ENCODE results near the gene CAPN12. TPM values are rescaled to one million over a fixed set of nuclear protein-coding genes. Genes with fewer than 3 reads are reported as not detected.

The CAPN12 gene
- polyA plus RNA-seq, 1 donor from 2014 or later = 31.6 TPM

DNA sequence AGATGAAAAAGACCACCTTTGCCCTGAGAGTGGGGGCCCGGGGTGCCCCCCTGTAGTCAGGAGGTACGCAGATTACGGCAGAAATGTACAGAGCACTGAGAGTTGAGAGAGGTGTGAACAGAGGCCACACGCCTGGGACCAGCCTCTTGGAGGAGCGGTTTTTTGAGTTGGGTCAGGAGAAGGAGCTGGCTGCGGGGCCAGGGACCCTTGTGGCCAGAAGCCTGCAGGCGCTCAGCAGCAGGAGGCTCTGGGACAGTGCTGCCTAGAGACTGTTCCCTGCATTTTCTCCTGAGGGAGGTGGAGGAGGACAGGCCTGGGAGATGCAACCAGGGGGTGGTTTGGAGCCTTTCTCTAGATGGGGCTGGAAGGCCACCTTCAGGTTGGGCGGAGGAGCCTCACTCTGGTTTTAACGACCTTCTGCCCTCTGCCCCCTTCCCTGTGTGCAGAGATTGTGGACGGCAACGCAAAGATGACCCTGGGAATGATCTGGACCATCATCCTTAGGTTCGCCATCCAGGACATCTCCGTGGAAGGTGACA lies 39.7 kb downstream of the CAPN12 start:
- H3K36me3 Mint-ChIP-seq = no peaks in the 10 kb centered on the region
- H3K4me3 Mint-ChIP-seq = no peak overlapping the region
- no peaks in the 10 kb centered on the region for H3K27me3 Mint-ChIP-seq
- no peaks in the 10 kb centered on the region for H3K9me3 Mint-ChIP-seq
- no peaks in the 10 kb centered on the region for H3K4me1 Mint-ChIP-seq
- no peak overlapping the region for H3K27ac Mint-ChIP-seq

DNA sequence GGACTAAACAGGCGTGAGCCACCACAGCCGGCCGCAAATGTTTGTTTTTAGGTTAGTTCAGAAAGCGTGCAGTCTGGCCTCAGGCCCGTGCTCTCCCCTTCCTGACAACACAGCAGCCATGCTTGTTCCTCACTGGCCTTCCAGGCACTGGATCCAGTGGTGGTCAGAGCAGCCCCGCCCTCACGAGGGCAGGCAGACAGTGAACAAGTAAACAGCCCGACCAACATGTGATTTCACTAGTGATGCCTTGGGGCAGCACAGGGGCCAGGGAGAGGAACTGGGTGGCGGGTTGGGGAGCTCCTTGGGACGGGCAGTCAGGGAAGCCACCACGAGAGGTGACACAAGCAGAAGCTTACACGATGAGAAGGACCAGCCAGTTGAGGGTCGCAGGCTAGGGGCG lies 40.8 kb downstream of the CAPN12 start:
- Mint-ChIP-seq H3K4me1 (no peaks in the 10 kb centered on the region), H3K36me3 (no peaks in the 10 kb centered on the region), H3K4me3 (no peak overlapping the region), H3K27me3 (no peaks in the 10 kb centered on the region), H3K27ac (peak overlapping the region in 1 of 3 donors; percentile 93), H3K9me3 (no peaks in the 10 kb centered on the region)

DNA sequence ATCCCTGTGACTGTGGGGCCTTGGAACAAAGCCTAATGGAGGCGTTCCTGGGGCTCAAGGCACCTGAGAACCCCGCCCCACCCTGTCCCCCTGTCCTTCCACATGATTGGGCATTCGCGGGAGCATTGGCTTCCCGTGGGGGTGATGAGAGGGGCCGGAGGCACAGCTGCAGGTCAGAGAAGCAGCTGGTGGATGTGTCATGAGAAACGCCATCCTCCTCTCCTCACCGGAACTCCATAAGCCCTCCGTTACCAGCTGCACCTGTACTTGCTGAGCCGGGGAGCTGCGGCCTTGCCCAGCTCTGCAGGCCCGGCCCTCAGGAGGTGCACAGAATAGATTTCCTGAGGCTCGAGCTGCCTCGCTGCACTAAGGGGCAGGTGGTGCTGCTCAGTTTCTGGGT lies 42.0 kb downstream of the CAPN12 start:
- H3K4me1 Mint-ChIP-seq = peaks cover 0 to 2% (median 0%) of the 10 kb centered on the region in 3 donors
- H3K27ac Mint-ChIP-seq = no peak overlapping the region
- no peak overlapping the region for H3K4me3 Mint-ChIP-seq
- H3K36me3 Mint-ChIP-seq = no peaks in the 10 kb centered on the region
- no peaks in the 10 kb centered on the region for H3K27me3 Mint-ChIP-seq
- no peaks in the 10 kb centered on the region for H3K9me3 Mint-ChIP-seq

DNA sequence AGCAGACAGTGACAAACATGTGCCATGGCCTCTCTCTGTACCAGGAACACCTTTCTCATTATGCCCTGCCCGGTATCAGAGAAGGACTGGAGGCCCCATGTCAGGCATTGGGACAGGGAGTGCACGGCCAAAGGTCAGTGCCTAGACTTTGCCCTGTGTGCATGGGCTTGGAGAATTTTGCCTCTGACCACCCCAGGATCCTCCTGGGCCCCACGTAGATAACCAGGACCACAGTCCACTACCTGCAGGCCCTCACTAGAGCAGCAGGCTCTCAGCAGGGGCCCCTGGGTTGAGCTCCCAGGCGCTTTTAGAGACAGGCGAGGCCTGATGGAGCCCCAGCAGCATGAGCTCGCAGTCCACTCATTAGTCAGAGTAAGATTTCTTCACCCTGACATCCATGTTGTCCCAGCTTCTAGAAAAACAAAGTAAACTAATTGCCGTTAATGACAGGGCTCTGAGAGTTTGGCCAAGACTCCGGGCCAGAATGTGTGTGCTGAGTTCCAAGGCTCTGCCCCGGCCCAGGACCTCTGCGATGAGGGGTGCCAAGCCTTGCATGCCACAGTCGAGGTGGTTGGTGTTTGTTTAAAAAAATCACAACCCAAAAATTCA lies 42.7 kb downstream of the CAPN12 start:
- H3K9me3 Mint-ChIP-seq = no peaks in the 10 kb centered on the region
- H3K27ac Mint-ChIP-seq = no peak overlapping the region
- H3K4me1 Mint-ChIP-seq = peaks cover 0 to 2% (median 0%) of the 10 kb centered on the region in 3 donors
- H3K36me3 Mint-ChIP-seq = no peaks in the 10 kb centered on the region
- no peak overlapping the region for H3K4me3 Mint-ChIP-seq
- no peaks in the 10 kb centered on the region for H3K27me3 Mint-ChIP-seq

DNA sequence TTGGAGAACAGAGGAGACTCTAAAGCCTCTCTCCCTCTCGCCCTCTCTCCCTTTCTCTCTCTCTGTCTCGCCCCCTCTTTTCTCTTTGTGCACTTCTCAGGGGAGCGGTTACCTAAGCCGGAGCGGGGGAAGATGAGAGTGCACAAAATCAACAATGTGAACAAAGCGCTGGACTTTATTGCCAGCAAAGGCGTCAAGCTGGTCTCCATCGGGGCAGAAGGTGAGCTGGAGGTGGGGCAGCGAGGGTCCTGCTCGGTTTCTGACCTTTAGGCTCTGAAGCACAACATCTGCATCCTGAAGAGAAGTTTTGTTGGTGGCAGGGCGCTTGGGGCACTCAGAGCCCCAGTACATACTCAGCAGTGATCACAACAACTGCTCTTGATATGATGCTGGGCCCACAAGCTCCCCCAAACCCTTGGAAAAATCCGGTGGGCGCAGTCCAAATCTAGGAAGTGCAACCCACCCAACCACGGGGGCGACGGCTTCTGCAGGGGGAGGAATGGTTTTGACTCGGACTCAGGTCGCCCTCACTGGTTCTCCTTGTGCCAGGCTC lies 43.3 kb downstream of the CAPN12 start:
- no peaks in the 10 kb centered on the region for H3K9me3 Mint-ChIP-seq
- no peaks in the 10 kb centered on the region for H3K36me3 Mint-ChIP-seq
- H3K27me3 Mint-ChIP-seq = no peaks in the 10 kb centered on the region
- H3K27ac Mint-ChIP-seq = no peak overlapping the region
- peaks cover 0 to 5% (median 0%) of the 10 kb centered on the region in 3 donors for H3K4me1 Mint-ChIP-seq
- H3K4me3 Mint-ChIP-seq = peak overlapping the region in 1 of 4 donors; percentile 75

DNA sequence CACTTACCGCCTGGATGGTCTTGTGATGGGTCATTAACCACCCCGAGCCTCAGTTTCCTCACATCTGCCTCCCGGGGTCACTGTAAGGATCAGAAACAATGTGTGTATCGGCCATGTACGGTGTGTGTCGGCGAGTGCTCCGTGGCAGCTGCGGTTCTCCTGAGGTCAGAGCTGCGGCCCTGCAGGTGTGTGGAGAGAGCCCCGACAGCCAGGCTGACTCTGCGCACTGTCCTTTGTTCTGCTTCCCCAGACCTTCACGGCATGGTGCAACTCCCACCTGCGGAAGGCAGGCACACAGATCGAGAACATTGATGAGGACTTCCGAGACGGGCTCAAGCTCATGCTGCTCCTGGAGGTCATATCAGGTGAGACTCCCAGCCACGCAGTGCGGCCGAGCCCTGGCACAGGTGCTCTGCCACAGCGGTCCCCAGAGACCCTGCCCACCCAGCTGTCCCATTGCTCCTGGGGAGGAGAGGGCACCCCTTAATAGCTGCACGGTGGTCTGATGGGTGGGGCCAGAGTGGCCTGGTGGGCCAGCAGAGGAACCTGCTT lies 43.8 kb downstream of the CAPN12 start:
- H3K4me1 Mint-ChIP-seq = peaks cover 1 to 10% (median 1%) of the 10 kb centered on the region in 3 donors
- no peak overlapping the region for H3K27ac Mint-ChIP-seq
- peak overlapping the region in 1 of 4 donors; percentile 33 for H3K4me3 Mint-ChIP-seq
- H3K36me3 Mint-ChIP-seq = no peaks in the 10 kb centered on the region
- H3K27me3 Mint-ChIP-seq = no peaks in the 10 kb centered on the region
- H3K9me3 Mint-ChIP-seq = no peaks in the 10 kb centered on the region

DNA sequence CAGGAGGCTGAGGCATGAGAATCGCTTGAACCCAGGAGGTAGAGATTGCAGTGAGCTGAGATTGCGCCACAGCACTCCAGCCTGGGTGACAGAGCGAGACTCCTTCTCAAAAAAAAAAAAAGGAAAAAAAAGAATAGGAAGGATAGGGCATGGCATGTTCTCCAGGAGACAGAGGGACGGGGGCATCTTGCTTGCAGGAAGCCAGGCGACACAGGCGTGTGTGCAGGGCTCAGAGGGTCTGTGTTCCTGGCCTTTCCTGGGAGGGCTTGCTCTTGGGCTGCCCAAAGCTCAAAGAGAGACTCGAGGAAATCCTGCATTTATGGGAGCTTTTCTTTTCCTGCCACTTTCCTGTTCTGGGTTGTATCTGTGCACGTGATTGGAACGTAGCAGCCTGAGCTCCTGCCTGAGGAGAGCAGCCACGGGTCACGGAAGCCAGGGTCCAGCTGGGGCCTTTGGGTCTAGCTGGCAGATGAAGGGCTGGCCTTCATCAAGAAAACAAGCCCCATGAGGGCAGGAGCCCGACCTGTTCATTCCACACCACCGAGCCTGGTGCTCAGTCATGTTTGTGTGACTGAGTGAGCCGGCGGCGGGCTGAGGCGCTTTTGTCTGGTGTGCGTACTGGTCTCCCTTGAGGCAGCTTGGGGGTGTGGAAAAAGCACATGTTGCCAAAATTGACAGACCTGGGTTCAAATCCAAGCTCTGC lies 44.5 kb downstream of the CAPN12 start:
- H3K4me3 Mint-ChIP-seq = peak overlapping the region in 2 of 4 donors; percentile 33 to 54
- H3K27me3 Mint-ChIP-seq = no peaks in the 10 kb centered on the region

DNA sequence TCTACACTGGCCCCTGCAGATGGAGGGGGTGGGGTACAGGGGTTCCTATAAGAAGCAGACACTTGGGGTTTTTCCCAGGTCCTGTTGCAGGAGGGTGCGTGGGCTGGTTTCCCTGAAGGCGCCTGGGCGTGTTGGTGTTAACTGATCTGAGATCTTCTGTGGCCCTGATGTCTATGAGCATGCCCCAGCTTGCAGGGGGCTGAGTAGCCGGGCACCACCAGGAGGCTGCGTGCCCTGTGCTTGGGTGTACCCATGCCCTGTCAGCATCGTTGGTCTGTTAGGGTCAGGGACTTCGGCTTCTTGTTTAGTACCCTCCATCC lies 45.3 kb downstream of the CAPN12 start:
- no peaks in the 10 kb centered on the region for H3K36me3 Mint-ChIP-seq
- H3K27ac Mint-ChIP-seq = peak overlapping the region in 1 of 3 donors; percentile 32
- peaks cover 14 to 22% (median 14%) of the 10 kb centered on the region in 3 donors for H3K4me1 Mint-ChIP-seq
- no peak overlapping the region for H3K4me3 Mint-ChIP-seq
- no peaks in the 10 kb centered on the region for H3K9me3 Mint-ChIP-seq
- no peaks in the 10 kb centered on the region for H3K27me3 Mint-ChIP-seq

More for the DNA sequence above, 44.5 kb downstream of the CAPN12 start:
- Mint-ChIP-seq H3K36me3 (no peaks in the 10 kb centered on the region), H3K9me3 (no peaks in the 10 kb centered on the region), H3K4me1 (peaks cover 7 to 16% (median 7%) of the 10 kb centered on the region in 3 donors), H3K27ac (peak overlapping the region in 1 of 3 donors; percentile 32)

DNA sequence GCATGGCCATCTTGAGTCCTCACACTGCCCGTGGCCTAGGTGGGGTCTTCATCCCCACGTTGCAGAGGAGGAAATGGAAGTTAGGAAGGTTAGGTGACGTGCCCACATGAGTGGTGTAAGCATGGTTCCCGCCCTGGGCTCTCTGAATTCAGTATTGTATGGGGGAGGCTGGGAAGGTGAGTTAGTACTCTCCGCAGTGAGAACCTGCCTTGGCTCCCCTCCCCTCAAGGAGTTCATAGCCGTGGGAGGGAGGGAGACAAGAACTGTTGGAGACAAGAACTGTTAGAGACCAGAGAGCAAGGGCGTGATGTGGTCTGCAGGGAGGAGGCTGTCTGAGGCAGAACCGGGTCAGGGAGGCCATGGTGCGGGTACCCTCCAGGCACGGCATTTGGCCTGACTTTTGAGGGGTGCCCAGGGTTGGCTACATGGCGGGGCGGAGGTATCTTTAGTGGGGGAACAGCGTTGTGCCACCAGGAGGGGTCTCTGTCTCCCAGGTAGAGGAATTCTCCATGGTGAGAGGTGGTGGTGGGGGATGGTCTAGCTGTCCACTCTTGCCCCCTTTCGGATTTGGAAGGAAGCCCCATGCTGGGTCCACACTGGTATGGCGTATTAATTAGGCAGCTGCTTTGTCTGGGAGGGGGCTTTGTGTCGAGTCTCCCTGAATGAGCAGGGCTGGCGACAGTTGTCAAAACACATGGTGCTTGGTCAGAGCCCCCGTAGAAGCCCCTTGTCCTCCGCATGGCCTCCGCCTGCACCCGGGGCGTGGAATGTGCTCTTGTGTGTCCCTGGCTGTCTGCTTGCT lies 45.8 kb downstream of the CAPN12 start:
- Mint-ChIP-seq H3K4me1 (peaks cover 19 to 27% (median 20%) of the 10 kb centered on the region in 3 donors), H3K36me3 (no peaks in the 10 kb centered on the region), H3K27ac (peak overlapping the region in 1 of 3 donors; percentile 42), H3K27me3 (no peaks in the 10 kb centered on the region), H3K9me3 (no peaks in the 10 kb centered on the region), H3K4me3 (peak overlapping the region in 1 of 4 donors; percentile 41)

DNA sequence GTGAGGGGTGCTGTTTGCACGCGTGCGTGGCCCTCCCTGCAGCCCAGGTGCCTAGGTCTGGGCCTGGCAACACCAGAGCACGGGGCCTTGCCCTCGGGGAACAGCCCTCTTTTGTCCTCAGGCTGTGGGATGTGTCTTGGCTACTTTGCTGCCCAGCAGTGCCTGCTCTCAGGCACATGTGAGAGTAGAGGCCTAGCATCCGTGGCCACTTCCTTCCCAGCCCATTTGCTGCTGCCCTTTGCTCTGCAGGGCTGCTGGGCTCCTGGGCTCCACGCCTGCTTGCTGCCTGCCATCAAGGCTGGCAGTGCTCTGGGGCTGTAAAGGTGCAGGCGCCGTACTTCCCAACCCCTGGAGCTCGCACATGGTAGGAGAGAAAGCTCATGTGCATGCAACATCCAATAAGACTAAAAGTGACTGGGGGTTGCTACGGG lies 46.6 kb downstream of the CAPN12 start:
- no peaks in the 10 kb centered on the region for H3K27me3 Mint-ChIP-seq
- H3K36me3 Mint-ChIP-seq = no peaks in the 10 kb centered on the region
- no peaks in the 10 kb centered on the region for H3K9me3 Mint-ChIP-seq
- peaks cover 23 to 35% (median 25%) of the 10 kb centered on the region in 3 donors for H3K4me1 Mint-ChIP-seq
- no peak overlapping the region for H3K27ac Mint-ChIP-seq
- H3K4me3 Mint-ChIP-seq = no peak overlapping the region

DNA sequence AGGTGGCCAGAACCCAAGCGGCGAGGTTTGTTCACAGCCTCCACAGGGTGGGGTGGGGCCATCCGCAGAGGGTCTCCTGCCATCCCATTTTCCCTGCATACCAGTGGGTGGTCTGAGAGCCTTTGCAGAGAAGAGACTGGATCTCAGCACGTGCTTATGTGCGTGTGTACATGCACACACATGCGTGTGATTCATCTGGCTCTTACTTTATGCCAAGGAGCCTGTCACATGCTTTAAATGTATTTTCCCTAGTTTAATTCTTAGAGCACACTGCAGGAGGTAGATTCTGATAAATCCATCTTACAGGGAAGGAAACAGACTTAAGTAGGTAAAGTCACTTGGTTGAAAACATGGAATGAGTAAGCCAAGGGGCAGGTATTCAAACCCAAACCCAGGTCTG lies 47.1 kb downstream of the CAPN12 start:
- peaks cover 27 to 39% (median 29%) of the 10 kb centered on the region in 3 donors for H3K4me1 Mint-ChIP-seq
- no peak overlapping the region for H3K4me3 Mint-ChIP-seq

DNA sequence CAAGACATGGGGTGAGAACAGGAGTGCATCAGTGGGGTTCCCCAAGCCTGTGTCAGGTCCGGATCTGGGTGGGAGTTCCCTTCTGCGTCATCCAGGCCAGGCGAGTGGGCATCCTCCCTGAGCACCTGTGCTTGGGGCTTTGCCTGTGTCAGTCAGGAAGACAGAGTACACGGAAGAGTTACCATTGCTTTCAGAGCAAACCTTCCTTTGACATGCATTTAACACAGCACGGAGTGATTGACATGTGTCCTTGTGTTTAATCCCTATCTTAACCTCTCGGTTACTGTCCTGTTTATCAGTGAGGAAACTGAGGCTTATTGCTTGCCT lies 47.6 kb downstream of the CAPN12 start:
- H3K27ac Mint-ChIP-seq = no peak overlapping the region
- no peaks in the 10 kb centered on the region for H3K9me3 Mint-ChIP-seq
- no peak overlapping the region for H3K4me3 Mint-ChIP-seq
- H3K36me3 Mint-ChIP-seq = no peaks in the 10 kb centered on the region
- H3K27me3 Mint-ChIP-seq = no peaks in the 10 kb centered on the region
- peaks cover 28 to 44% (median 34%) of the 10 kb centered on the region in 3 donors for H3K4me1 Mint-ChIP-seq

More for the DNA sequence above, 47.1 kb downstream of the CAPN12 start:
- Mint-ChIP-seq H3K27ac (no peak overlapping the region), H3K36me3 (no peaks in the 10 kb centered on the region), H3K27me3 (no peaks in the 10 kb centered on the region), H3K9me3 (no peaks in the 10 kb centered on the region)

DNA sequence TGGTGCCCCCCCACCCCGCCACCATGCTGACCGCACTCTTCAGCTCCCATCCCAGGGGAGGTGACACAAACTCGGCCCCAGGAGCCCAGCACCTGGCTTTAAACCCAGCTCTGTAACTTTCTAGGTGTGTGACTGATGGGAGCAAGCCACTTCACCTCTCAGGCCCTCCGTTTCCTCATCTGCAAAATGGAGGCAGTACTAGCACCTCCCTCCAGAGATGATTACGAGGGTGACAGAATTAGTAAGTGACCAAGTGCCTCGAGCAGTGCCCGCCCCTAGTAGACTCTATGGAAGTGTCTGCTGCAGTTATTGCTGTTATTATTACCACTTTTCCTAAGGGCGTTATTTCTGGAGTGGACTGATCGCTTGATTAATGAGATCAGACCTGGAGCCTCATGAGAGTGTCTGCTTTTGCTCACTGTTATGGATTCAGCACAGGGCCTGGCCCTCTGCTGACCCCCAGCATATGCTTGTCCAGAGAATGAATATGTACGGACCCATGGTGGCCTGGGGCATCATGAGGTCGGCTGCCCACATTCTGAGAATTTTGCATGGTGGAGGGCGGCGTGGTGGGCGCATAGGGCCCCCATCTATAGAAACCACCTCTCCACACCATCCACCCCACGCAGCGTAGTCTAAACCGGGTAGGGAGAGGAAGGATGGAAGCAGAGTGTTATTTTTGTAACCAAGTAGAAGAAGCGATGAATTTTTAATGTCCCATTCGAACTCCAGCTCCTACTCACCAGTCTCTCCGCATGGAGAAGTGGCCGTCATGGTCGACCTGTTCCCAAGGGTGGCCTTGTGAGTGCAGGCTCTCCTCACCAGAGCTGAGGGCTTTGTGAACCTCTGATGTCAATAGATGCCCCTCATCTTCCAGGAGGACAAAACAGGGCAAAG lies 48.2 kb downstream of the CAPN12 start:
- no peaks in the 10 kb centered on the region for H3K36me3 Mint-ChIP-seq
- no peaks in the 10 kb centered on the region for H3K27me3 Mint-ChIP-seq
- H3K4me1 Mint-ChIP-seq = peaks cover 28 to 44% (median 35%) of the 10 kb centered on the region in 3 donors
- H3K9me3 Mint-ChIP-seq = no peaks in the 10 kb centered on the region
- peak overlapping the region in 2 of 3 donors; percentile 68 to 80 for H3K27ac Mint-ChIP-seq
- peak overlapping the region in 2 of 4 donors; percentile 89 to 95 for H3K4me3 Mint-ChIP-seq

DNA sequence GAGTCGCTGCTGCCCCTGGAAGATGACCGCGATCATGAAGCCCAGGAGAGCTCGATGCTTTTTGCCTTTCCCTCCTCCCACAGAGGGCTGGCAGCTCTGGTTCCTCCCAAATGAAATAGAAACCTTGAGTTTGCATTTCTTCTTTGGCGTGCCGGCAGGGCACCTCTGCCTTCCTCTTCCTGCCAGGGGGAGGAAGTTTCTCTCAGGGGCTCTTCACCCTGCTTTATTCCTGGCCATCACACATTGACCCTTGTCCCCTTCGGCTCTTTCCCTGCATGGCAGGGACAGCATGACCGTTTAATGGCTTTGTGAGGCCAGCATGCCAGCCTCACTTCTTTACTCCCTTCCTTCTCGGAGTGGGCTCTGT lies 49.0 kb downstream of the CAPN12 start:
- H3K27me3 Mint-ChIP-seq = no peaks in the 10 kb centered on the region
- H3K4me1 Mint-ChIP-seq = peaks cover 28 to 44% (median 35%) of the 10 kb centered on the region in 3 donors
- peak overlapping the region; percentile 9 to 95 (median 74) for H3K4me3 Mint-ChIP-seq
- H3K27ac Mint-ChIP-seq = peak overlapping the region; percentile 14 to 85 (median 68)
- no peaks in the 10 kb centered on the region for H3K9me3 Mint-ChIP-seq
- no peaks in the 10 kb centered on the region for H3K36me3 Mint-ChIP-seq
